WERI-Rb-1 (cell line): ENCODE measurements around the gene INHBE.
"Not testable (repeated sequence)": the region's sequence is repeated elsewhere in the genome, so short reads cannot be mapped to it uniquely, and the experiment has no call there.

ENCODE experiments used
- DNase-seq: peaks from one replicate; pipeline ENCODE4 v3.0.0-alpha.2; 2020
- H3K27ac ChIP-seq: fragments of 250-450 bp; sonication (Bioruptor Pico); 2 replicates; pipeline ENCODE4 v1.5.1; 2020; ENCODE audit warnings: mild to moderate bottlenecking, moderate library complexity
- H3K27me3 ChIP-seq: fragments of 250-450 bp; sonication (Bioruptor Pico); 2 replicates; pipeline ENCODE4 v1.5.1; 2021; ENCODE audit warnings: mild to moderate bottlenecking, low read depth, moderate library complexity; ENCODE audit not compliant: insufficient read depth, severe bottlenecking
- H3K36me3 ChIP-seq: fragments of 250-450 bp; sonication (Bioruptor Pico); 2 replicates; pipeline ENCODE4 v1.5.1; 2020; ENCODE audit warnings: mild to moderate bottlenecking, moderate library complexity
- H3K4me3 ChIP-seq: 2 replicates; pipeline ENCODE4 v1.5.1; 2011; ENCODE audit warnings: low read depth, mild to moderate bottlenecking, control low read depth, low read length
- H3K9me3 ChIP-seq: fragments of 250-450 bp; sonication (Bioruptor Pico); 2 replicates; pipeline ENCODE4 v1.5.1; 2021; ENCODE audit warnings: mild to moderate bottlenecking, moderate library complexity; ENCODE audit not compliant: severe bottlenecking
- TF ChIP-seq, protein P1 (sequence below): IDR thresholded peaks from 2 replicates; pipeline ENCODE4 v1.5.1; 2011; ENCODE audit warnings: low read depth, mild to moderate bottlenecking, control low read depth, inconsistent platforms, low read length

Gene INHBE

DNA sequence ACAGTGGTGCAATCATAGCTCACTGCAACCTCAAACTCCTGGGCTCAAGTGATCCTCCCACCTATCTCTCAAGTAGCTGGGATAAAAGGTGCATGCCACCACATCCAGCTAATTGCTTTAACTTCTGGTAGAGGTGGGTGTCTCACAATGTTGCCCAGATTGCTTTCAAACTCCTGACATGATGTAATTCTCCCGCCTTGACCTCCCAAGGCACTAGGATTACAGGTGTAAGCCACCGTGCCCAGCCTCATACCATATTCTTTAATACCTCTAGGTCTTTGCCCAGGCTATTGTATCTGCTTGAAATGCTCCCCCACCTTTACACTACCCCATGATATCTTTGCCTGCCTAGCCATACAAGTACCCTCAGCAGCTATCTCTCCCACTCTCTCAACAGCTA, 35.6 kb upstream of the INHBE start:
- Histone ChIP-seq H3K27ac (no peak overlapping the region), H3K36me3 (peaks cover 7% of the 10 kb centered on the region), H3K9me3 (no peaks in the 10 kb centered on the region), H3K4me3 (no peak overlapping the region), H3K27me3 (no peaks in the 10 kb centered on the region)
- DNase-seq: no peak
- TF ChIP-seq, protein P1, sequence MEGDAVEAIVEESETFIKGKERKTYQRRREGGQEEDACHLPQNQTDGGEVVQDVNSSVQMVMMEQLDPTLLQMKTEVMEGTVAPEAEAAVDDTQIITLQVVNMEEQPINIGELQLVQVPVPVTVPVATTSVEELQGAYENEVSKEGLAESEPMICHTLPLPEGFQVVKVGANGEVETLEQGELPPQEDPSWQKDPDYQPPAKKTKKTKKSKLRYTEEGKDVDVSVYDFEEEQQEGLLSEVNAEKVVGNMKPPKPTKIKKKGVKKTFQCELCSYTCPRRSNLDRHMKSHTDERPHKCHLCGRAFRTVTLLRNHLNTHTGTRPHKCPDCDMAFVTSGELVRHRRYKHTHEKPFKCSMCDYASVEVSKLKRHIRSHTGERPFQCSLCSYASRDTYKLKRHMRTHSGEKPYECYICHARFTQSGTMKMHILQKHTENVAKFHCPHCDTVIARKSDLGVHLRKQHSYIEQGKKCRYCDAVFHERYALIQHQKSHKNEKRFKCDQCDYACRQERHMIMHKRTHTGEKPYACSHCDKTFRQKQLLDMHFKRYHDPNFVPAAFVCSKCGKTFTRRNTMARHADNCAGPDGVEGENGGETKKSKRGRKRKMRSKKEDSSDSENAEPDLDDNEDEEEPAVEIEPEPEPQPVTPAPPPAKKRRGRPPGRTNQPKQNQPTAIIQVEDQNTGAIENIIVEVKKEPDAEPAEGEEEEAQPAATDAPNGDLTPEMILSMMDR: no peak

GRCh38 chr12:57420482-57420881, 34.6 kb upstream of the INHBE start:
- TF ChIP-seq, protein P1: no peak
- Histone ChIP-seq H3K9me3 (peaks cover 2% of the 10 kb centered on the region), H3K27me3 (no peaks in the 10 kb centered on the region), H3K4me3 (no peak overlapping the region), H3K27ac (no peak overlapping the region), H3K36me3 (peaks cover 9% of the 10 kb centered on the region)
- no peak for DNase-seq

GRCh38 chr12:57426948-57427347, 28.2 kb upstream of the INHBE start:
- H3K36me3 ChIP-seq: peaks cover 11% of the 10 kb centered on the region
- H3K4me3 ChIP-seq, H3K27me3 ChIP-seq, H3K27ac ChIP-seq, DNase-seq, H3K9me3 ChIP-seq: not testable (repeated sequence)

DNA sequence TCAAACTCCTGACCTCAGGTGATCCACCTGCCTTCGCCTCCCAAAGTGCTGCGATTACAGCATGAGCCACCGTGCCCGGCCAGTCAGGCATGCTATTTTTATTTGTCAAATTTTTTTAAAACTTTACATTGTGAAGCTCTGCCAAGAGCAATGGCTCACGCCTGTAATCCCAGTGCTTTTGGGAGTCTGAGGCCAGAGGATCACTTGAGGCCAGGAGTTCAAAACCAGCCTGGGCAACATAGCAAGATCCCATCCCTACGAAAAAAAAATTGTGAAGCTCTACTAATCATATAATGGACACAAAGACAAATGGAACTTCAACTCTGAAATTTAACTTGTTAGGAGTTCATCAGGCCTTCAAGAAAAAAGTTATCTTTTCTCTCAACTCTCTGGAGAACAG, 26.1 kb upstream of the INHBE start:
- no peak for DNase-seq
- Histone ChIP-seq H3K4me3 (no peak overlapping the region), H3K27ac (no peak overlapping the region), H3K9me3 (peaks cover 2% of the 10 kb centered on the region), H3K27me3 (no peaks in the 10 kb centered on the region), H3K36me3 (0 out of 2 replicates have a peak, but pooled peaks cover 4% of the 10 kb centered on the region)
- TF ChIP-seq, protein P1: no peak

DNA sequence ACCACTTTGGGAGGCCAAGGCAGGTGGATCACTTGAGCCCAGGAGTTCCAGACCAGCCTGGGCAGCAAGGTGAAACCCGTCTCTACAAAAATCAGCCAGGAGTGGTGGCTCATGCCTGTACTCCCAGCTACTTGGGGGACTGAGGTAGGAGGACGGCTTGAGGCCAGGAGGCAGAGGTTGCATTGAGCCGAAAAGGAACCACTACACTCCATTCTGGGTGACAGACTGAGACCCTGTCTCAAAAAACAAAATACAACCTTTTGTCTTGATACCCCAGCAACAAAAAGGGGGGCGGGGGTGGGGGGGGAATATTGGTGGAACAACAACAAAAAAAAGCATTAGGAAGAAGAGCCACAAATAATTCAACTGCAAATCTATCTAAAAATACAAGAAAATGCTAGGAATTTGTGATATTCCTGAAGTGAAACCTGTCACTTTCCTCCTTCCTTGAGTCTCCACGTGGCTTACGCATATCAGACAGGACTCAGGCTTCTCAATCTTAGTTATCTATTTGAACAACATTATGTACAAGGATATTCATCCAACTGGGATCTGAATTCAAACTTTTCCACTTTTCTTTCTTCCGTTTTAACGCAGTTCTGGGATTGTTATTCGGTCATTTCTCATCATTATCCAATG, 25.5 kb upstream of the INHBE start:
- peak overlapping the region; percentile 64 for H3K4me3 ChIP-seq
- H3K9me3 ChIP-seq: peaks cover 2% of the 10 kb centered on the region
- 0 out of 2 replicates have a peak, but pooled peaks cover 4% of the 10 kb centered on the region for H3K36me3 ChIP-seq
- no peak for DNase-seq
- TF ChIP-seq, protein P1: no peak
- peak overlapping the region; percentile 84 for H3K27ac ChIP-seq
- H3K27me3 ChIP-seq: no peaks in the 10 kb centered on the region

DNA sequence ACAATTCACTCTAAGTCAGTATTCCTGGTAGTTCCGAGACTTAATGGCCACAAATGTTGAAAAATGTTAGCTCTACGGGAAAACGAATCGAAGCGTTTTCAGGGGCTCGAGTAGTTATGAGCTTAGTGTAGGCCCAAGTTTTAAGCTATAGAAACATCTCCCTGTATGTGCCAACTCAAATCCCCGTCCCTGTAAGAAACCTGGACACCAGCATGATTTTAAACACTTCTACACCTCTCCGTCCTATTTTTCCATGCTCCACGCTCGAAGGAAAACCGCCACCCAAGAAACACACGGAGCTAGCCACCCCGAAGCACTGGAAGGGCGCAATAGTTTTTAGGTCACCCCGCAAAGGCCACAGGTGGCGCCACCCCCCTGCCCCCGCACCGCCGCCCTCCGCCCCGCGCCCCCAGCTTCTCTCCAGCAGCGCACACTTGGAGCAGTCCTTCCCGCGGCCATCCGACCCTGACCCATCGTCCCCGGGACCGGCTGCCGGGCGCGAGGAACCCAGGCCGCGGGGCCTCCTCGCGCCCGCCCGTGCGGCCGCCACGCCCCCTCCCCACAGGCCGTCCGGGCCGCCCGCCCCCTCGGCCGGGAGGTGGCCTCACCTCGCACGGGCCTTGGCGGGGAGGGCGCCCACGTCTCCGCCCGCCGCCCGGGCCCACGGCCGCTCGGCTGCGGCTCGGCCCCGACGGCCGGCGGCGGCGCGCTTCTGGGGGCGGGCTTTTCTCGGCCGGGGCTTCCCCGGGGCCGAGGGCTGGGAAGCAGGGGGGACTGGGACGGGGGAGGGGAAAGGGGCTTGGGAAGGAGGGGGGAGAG, 24.8 kb upstream of the INHBE start:
- Histone ChIP-seq H3K9me3 (no peaks in the 10 kb centered on the region), H3K4me3 (peak overlapping the region; percentile 64), H3K36me3 (0 out of 2 replicates have a peak, but pooled peaks cover 3% of the 10 kb centered on the region), H3K27ac (peak overlapping the region; percentile 84), H3K27me3 (no peaks in the 10 kb centered on the region)
- DNase-seq: no peak
- TF ChIP-seq, protein P1: no peak
